Keratinocyte (primary cell): ENCODE data around the gene CEP20. TPM values are rescaled to one million over a fixed set of nuclear protein-coding genes. Genes with fewer than 3 reads are reported as not detected.

Source experiments
- DNase-seq: peaks from one replicate; pipeline ENCODE4 v3.0.0-alpha.2; 2011; ENCODE audit warnings: low read depth, missing footprints, low spot score
- FAIRE-seq: peaks from 2 replicates; lab custom pipeline; 2011; peaks lifted over from hg19 to GRCh38; lab: Jason Lieb, UNC
- H2AFZ ChIP-seq: 2 replicates; pipeline ENCODE4 v1.6.0; 2012; ENCODE audit warnings: low read length, control low read depth, inconsistent platforms; ENCODE audit not compliant: control insufficient read depth
- H3K27ac ChIP-seq: 2 replicates; pipeline ENCODE4 v1.5.1; 2011; ENCODE audit warnings: low read length; ENCODE audit not compliant: control insufficient read depth, insufficient read depth
- H3K27me3 ChIP-seq: 3 replicates; pipeline ENCODE4 v1.6.0; 2011; ENCODE audit warnings: low read length; ENCODE audit not compliant: control insufficient read depth, insufficient read depth; ENCODE audit errors: extremely low read depth
- H3K36me3 ChIP-seq, 2 experiments: 2 replicates in 1 of 2; 3 replicates in 1 of 2; pipeline ENCODE4 v1.5.1; 2011; ENCODE audit warnings: low read length in 2 of 2, mild to moderate bottlenecking in 1 of 2; ENCODE audit not compliant: control insufficient read depth in 2 of 2, insufficient read depth in 2 of 2; ENCODE audit errors: extremely low read depth in 1 of 2
- H3K4me1 ChIP-seq: 3 replicates; pipeline ENCODE4 v1.5.1; 2011; ENCODE audit warnings: low read length; ENCODE audit not compliant: control insufficient read depth, insufficient read depth; ENCODE audit errors: extremely low read depth
- H3K4me2 ChIP-seq: 3 replicates; pipeline ENCODE4 v1.6.0; 2011; ENCODE audit warnings: low read depth, low read length; ENCODE audit not compliant: control insufficient read depth, insufficient read depth; ENCODE audit errors: extremely low read depth
- H3K4me3 ChIP-seq, 3 experiments: fragments of 200-600 bp in 1 of 3; sonication (generic) in 1 of 3; 2 replicates in 2 of 3; 3 replicates in 1 of 3; pipeline ENCODE4 v1.5.1; 2011 to 2016; ENCODE audit warnings: low read length in 3 of 3, mild to moderate bottlenecking in 3 of 3, control low read depth in 2 of 3, inconsistent platforms in 1 of 3, low read depth in 1 of 3, mixed read lengths in 1 of 3, mixed run types in 1 of 3, moderate library complexity in 1 of 3; ENCODE audit not compliant: control insufficient read depth in 2 of 3, insufficient read depth in 2 of 3; ENCODE audit errors: extremely low read depth in 1 of 3
- H3K79me2 ChIP-seq: 2 replicates; pipeline ENCODE4 v1.6.0; 2012; ENCODE audit warnings: low read length; ENCODE audit not compliant: control insufficient read depth, insufficient read depth
- H3K9ac ChIP-seq: 3 replicates; pipeline ENCODE4 v1.6.0; 2011; ENCODE audit warnings: low read length; ENCODE audit not compliant: control insufficient read depth, insufficient read depth; ENCODE audit errors: extremely low read depth
- H3K9me1 ChIP-seq: 3 replicates; pipeline ENCODE4 v1.6.0; 2011; ENCODE audit warnings: low read length; ENCODE audit not compliant: control insufficient read depth, insufficient read depth; ENCODE audit errors: extremely low read depth
- H3K9me3 ChIP-seq: 2 replicates; pipeline ENCODE4 v1.5.1; 2012; ENCODE audit warnings: low read depth, low read length; ENCODE audit not compliant: control insufficient read depth
- H4K20me1 ChIP-seq: 3 replicates; pipeline ENCODE4 v1.6.0; 2011; ENCODE audit warnings: low read length; ENCODE audit not compliant: control insufficient read depth, insufficient read depth; ENCODE audit errors: extremely low read depth
- CTCF ChIP-seq, 3 experiments: IDR thresholded peaks in 1 of 3; conservative IDR thresholded peaks in 1 of 3; optimal IDR thresholded peaks in 1 of 3; 2 replicates in 2 of 3; 3 replicates in 1 of 3; pipeline versions ENCODE3 to v1.5.1; 2011; ENCODE audit warnings: low read length in 3 of 3, mild to moderate bottlenecking in 3 of 3, moderate library complexity in 2 of 3, control low read depth in 1 of 3, inconsistent platforms in 1 of 3; ENCODE audit not compliant: insufficient read depth in 2 of 3; ENCODE audit errors: extremely low read depth in 1 of 3
- EZH2 ChIP-seq: IDR thresholded peaks from one replicate; pipeline ENCODE4 v1.6.1; 2012; ENCODE audit warnings: inconsistent platforms, mild to moderate bottlenecking, low read length, moderate library complexity
- dilution Hi-C: fragments of 300-500 bp; cut with MboI; formaldehyde crosslinking; loops from one replicate; pipeline ENCODE4 v1.7.0; 2020; ENCODE audit warnings: low sequenced_read_pairs; ENCODE audit not compliant: extremely low pct_ligation_motif_present
- polyA plus RNA-seq, 5 experiments: library from polyadenylated mRNA; depleted of rRNA in 3 of 5; stranded (reverse) in 3 of 5; stranded (forward) in 1 of 5; unstranded in 1 of 5; fragments of >200 nt; gene quantifications; 1 replicate in 1 of 5; 2 replicates in 3 of 5; 3 replicates in 1 of 5; pipeline versions ENCODE4 v1.2.1 to v1.2.3, GENCODE V29; 2011 to 2012; ENCODE audit warnings: missing spikeins in 2 of 5, low read depth in 1 of 5, low replicate concordance in 1 of 5

Gene CEP20
- polyA plus RNA-seq, 1 donor (not counting 4 experiments of a cell fraction or from before 2014, with no cell fraction given) = 44.1 TPM

DNA sequence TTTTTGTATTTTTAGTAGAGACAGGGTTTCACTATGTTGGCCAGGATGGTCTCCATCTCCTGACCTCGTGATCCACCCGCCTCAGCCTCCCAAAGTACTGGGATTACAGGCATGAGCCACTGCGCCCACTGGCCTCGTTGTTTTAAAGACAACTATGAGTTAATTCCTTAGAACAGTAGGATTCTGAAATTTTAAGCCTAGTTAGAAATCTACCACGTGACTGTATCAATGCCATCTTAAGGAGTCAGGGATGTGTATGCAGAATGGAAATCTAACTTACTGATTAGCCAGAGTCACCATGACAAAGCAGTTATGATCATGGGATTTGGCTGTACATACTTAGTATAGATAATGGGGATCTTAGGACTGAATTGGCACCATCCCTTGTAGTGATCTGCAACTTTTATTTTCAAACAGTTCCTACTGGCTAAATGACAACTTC is 2.8 kb downstream of the CEP20 start:
- FAIRE-seq = no peak
- Histone ChIP-seq H3K9ac (no peak overlapping the region), H3K4me1 (peaks cover 17% of the 10 kb centered on the region), H3K9me3 (no peaks in the 10 kb centered on the region), H3K27me3 (no peaks in the 10 kb centered on the region), H3K27ac (peak overlapping the region; percentile 13), H3K4me2 (no peak overlapping the region), H3K4me3 (no peak overlapping the region), H4K20me1 (no peaks in the 10 kb centered on the region), H3K36me3 (peaks cover 4 to 17% of the 10 kb centered on the region in 2 experiments), H3K79me2 (peaks cover 57% of the 10 kb centered on the region), H2AFZ (no peak overlapping the region), H3K9me1 (no peaks in the 10 kb centered on the region)
- TF ChIP-seq CTCF (optimal IDR thresholded peaks at IDR 0.05 in 1 of 3, IDR thresholded peaks at IDR 0.05 in 1 of 3, conservative IDR thresholded peaks at IDR 0.05 in 1 of 3; ENCODE audit: extremely low read depth in 1 of 3, insufficient read depth in 2 of 3, low read length in 3 of 3) (no peak), EZH2 (no peak)
- no peak for DNase-seq
- dilution Hi-C loops = loop anchor here (25.0 kb wide), 1 partner anchor 102 kb away; no protein-coding TSS in a partner anchor

DNA sequence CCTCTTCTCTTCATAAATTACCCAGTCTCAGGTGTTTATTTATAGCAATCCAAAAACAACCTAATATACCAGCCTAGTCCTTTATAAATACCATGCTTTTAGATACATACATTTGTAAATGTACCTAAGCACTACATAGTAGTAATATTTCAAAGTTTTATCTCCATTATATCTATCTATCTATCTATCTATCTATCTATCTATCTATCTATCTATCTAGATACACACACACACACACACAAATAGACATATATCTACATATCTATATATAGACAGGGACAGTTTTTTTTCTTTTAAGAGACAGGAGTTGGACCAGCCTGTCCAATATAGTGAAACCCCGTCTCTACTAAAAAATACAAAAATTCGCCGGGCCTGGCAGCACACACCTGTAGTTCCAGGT is 5.8 kb downstream of the CEP20 start:
- Histone ChIP-seq H2AFZ (no peak overlapping the region), H3K9me3 (no peaks in the 10 kb centered on the region), H4K20me1 (no peaks in the 10 kb centered on the region), H3K36me3 (peaks cover 11 to 23% of the 10 kb centered on the region in 2 experiments), H3K9me1 (no peaks in the 10 kb centered on the region), H3K4me3 (no peak overlapping the region), H3K27ac (no peak overlapping the region), H3K4me2 (no peak overlapping the region), H3K9ac (no peak overlapping the region), H3K27me3 (no peaks in the 10 kb centered on the region), H3K79me2 (peaks cover 54% of the 10 kb centered on the region), H3K4me1 (peaks cover 25% of the 10 kb centered on the region)
- TF ChIP-seq CTCF (optimal IDR thresholded peaks at IDR 0.05 in 1 of 3, IDR thresholded peaks at IDR 0.05 in 1 of 3, conservative IDR thresholded peaks at IDR 0.05 in 1 of 3; ENCODE audit: extremely low read depth in 1 of 3, insufficient read depth in 2 of 3, low read length in 3 of 3) (no peak), EZH2 (no peak)
- dilution Hi-C loops = loop anchor here (25.0 kb wide), 1 partner anchor 105 kb away; no protein-coding TSS in a partner anchor
- no peak for FAIRE-seq
- DNase-seq = no peak
